ENCODE results near the gene PURB.

The PURB gene

DNA sequence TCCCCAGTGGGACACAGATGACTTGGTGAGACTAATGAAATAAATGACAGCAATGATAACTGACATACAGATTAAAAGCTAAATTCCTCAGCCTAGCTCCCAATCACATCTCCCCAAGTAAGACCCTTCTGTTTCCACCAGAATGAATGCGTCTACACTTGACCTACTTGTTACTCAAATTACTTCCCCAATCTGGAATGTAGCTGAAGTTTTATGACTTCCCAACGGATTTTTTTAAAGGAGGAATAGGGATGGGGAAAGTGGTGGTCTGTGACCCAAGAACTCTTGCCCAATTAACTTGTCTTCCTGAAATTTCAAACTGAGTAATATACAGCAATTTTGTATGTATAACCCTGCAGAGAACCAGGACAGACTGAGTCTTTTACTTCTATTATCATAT is 46.6 kb downstream of the PURB start:
- in situ Hi-C loops (cut with MboI; ENCODE audit: low sequenced_read_pairs): loop anchor here (25.0 kb wide), 1 partner anchor 274 kb away; the partner anchor contains the start of gene TBRG4
- Histone ChIP-seq H3K9me3 (no peaks in the 10 kb centered on the region), H3K36me3 (replicated peaks) (peaks cover 67% of the 10 kb centered on the region), H3K27me3 (ENCODE audit: low read depth) (no peaks in the 10 kb centered on the region), H3K4me1 (no peaks in the 10 kb centered on the region), H3K4me3 (no peak overlapping the region)
- DNase-seq (ENCODE audit: low spot score in 2 of 2): no peak

DNA sequence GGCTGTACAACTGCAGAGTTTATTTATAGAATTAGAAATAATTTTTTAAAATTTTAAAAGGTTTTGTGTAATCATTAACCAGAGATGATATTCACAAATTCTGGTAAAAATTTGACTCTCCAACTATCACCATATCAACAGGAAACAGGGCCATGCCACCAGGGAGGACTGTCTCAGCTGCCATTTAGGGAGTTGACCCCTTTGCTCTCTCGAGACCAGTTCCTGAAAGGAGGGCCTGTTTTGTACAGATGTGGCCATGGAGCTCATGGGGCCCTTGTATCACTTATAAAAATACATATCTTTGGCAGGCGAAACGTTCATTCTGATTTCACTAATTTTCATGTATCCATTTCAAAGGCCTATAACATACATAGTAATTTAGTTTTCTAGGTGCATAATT is 57.8 kb downstream of the PURB start:
- Histone ChIP-seq H3K9me3 (no peaks in the 10 kb centered on the region), H3K36me3 (replicated peaks) (peaks cover 59% of the 10 kb centered on the region), H3K27me3 (ENCODE audit: low read depth) (no peaks in the 10 kb centered on the region), H3K4me1 (no peaks in the 10 kb centered on the region), H3K4me3 (no peak overlapping the region)
- DNase-seq (ENCODE audit: low spot score in 2 of 2): no peak
- in situ Hi-C loops (cut with MboI; ENCODE audit: low sequenced_read_pairs): loop anchor here (25.0 kb wide), 1 partner anchor 285 kb away; the partner anchor contains the start of gene TBRG4

All from HAP-1 (cell line).